ENCODE results near the gene PTPRE.

DNA sequence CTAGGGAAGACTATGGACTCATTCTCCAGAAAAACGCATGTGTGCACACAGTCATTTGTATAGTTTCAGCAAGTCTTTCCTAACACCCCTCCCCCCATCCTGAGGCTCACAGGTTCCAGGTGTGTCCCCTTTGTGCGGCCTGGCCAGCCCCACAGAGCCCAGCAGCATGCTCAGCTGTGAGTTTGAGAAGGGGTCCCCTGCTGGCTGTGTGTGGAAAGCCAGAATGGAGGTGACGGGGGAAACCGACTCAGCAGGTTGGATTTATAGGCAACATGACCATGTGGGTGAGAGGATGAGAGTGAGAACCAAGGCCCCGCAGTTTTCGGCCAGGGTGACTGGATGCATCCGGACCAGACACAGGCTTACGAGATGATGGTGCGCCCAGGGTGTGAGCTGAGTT is 9.9 kb downstream of the PTPRE start:
- TF ChIP-seq ZNF274 (IDR thresholded peaks at IDR 0.05; ENCODE audit: low read depth, low read length) (no peak), YY1 (IDR thresholded peaks at IDR 0.05; ENCODE audit: insufficient read depth, insufficient read length) (no peak), SUZ12 (IDR thresholded peaks at IDR 0.05; ENCODE audit: extremely low read depth, insufficient read depth, insufficient read length) (no peak)
